ENCODE measurements around the gene FALEC. TPM values are rescaled to one million over a fixed set of nuclear protein-coding genes. Genes with fewer than 3 reads are reported as not detected.
A peak's percentile ranks its signal among the peaks of the same experiment; 100 is the strongest.
"Not testable (repeated sequence)": the region's sequence is repeated elsewhere in the genome, so short reads cannot be mapped to it uniquely, and the experiment has no call there.

Gene FALEC
- total RNA-seq, 1 donor from 2014 or later: not detected

GRCh38 chr1:150572918-150573647, 57.5 kb downstream of the FALEC start:
- peaks cover 87% of the 10 kb centered on the region for H3K36me3 Mint-ChIP-seq (ENCODE audit: low read depth)
- no peaks in the 10 kb centered on the region for H3K27me3 Mint-ChIP-seq
- H3K9me3 Mint-ChIP-seq: no peaks in the 10 kb centered on the region
- H3K4me3 Mint-ChIP-seq: peak overlapping the region; percentile 94
- intact Hi-C loops (cut with micrococcal nuclease): no loop called here
- H3K4me1 Mint-ChIP-seq: peaks cover 53% of the 10 kb centered on the region
- peak overlapping the region; percentile 93 for H3K27ac Mint-ChIP-seq
- peak; percentile 75 for DNase-seq

- Mint-ChIP-seq H3K27ac (peak overlapping the region; percentile 93), H3K4me1 (peaks cover 50% of the 10 kb centered on the region), H3K36me3 (ENCODE audit: low read depth) (peaks cover 91% of the 10 kb centered on the region), H3K4me3 (peak overlapping the region; percentile 94)
- H3K9me3 Mint-ChIP-seq; H3K27me3 Mint-ChIP-seq; intact Hi-C loops (cut with micrococcal nuclease): not testable (repeated sequence)
- peak; percentile 75 for DNase-seq
Measured at GRCh38 chr1:150573648-150574071, 58.1 kb downstream of the FALEC start.

- Mint-ChIP-seq H3K9me3 (no peaks in the 10 kb centered on the region), H3K4me3 (peak overlapping the region; percentile 94), H3K27ac (peak overlapping the region; percentile 94), H3K4me1 (peaks cover 43% of the 10 kb centered on the region), H3K27me3 (no peaks in the 10 kb centered on the region), H3K36me3 (ENCODE audit: low read depth) (peaks cover 92% of the 10 kb centered on the region)
- DNase-seq: peak; percentile 73
- intact Hi-C loops (cut with micrococcal nuclease): loop anchor here (5.0 kb wide), 1 partner anchor 123 kb away; the partner anchor contains the start of gene GOLPH3L
Measured at GRCh38 chr1:150574260-150575071, 58.9 kb downstream of the FALEC start.

- Mint-ChIP-seq H3K27ac (peak overlapping the region; percentile 94), H3K9me3 (no peaks in the 10 kb centered on the region), H3K36me3 (ENCODE audit: low read depth) (peaks cover 86% of the 10 kb centered on the region), H3K27me3 (no peaks in the 10 kb centered on the region), H3K4me3 (peak overlapping the region; percentile 94), H3K4me1 (peaks cover 38% of the 10 kb centered on the region)
- intact Hi-C loops (cut with micrococcal nuclease): loop anchor here (5.0 kb wide), 1 partner anchor 122 kb away; the partner anchor contains the start of gene GOLPH3L
- peak; percentile 55 for DNase-seq
Measured at GRCh38 chr1:150575072-150575489, 59.5 kb downstream of the FALEC start.

GRCh38 chr1:150575518-150576366, 60.2 kb downstream of the FALEC start:
- Mint-ChIP-seq H3K4me3 (peak overlapping the region; percentile 94), H3K36me3 (ENCODE audit: low read depth) (peaks cover 82% of the 10 kb centered on the region), H3K27ac (peak overlapping the region; percentile 94), H3K27me3 (no peaks in the 10 kb centered on the region), H3K9me3 (no peaks in the 10 kb centered on the region), H3K4me1 (peaks cover 38% of the 10 kb centered on the region)
- DNase-seq: peak; percentile 73
- intact Hi-C loops (cut with micrococcal nuclease): loop anchor here (5.0 kb wide), 1 partner anchor 122 kb away; the partner anchor contains the start of gene GOLPH3L

GRCh38 chr1:150576367-150576711, 60.8 kb downstream of the FALEC start:
- H3K4me3 Mint-ChIP-seq: peak overlapping the region; percentile 94
- peaks cover 76% of the 10 kb centered on the region for H3K36me3 Mint-ChIP-seq (ENCODE audit: low read depth)
- DNase-seq: no peak
- intact Hi-C loops (cut with micrococcal nuclease): loop anchor here (5.0 kb wide), 1 partner anchor 121 kb away; the partner anchor contains the start of gene GOLPH3L
- peaks cover 36% of the 10 kb centered on the region for H3K4me1 Mint-ChIP-seq
- no peaks in the 10 kb centered on the region for H3K27me3 Mint-ChIP-seq
- H3K27ac Mint-ChIP-seq: peak overlapping the region; percentile 94
- H3K9me3 Mint-ChIP-seq: no peaks in the 10 kb centered on the region

- peaks cover 36% of the 10 kb centered on the region for H3K4me1 Mint-ChIP-seq
Measured at GRCh38 chr1:150576794-150577556, 61.4 kb downstream of the FALEC start.

GRCh38 chr1:150577557-150578271, 62.2 kb downstream of the FALEC start:
- H3K4me3 Mint-ChIP-seq: peak overlapping the region; percentile 94
- peaks cover 65% of the 10 kb centered on the region for H3K36me3 Mint-ChIP-seq (ENCODE audit: low read depth)
- H3K9me3 Mint-ChIP-seq: no peaks in the 10 kb centered on the region
- peaks cover 36% of the 10 kb centered on the region for H3K4me1 Mint-ChIP-seq
- no peaks in the 10 kb centered on the region for H3K27me3 Mint-ChIP-seq
- peak; percentile 81 for DNase-seq
- H3K27ac Mint-ChIP-seq: peak overlapping the region; percentile 91
- intact Hi-C loops (cut with micrococcal nuclease): loop anchor here (1.0 to 5.0 kb wide), 5 partner anchors 9 to 120 kb away; partner anchors contain the start of genes ENSA and GOLPH3L

More at GRCh38 chr1:150576794-150577556, 61.4 kb downstream of the FALEC start:
- peak; percentile 76 for DNase-seq
- H3K27ac Mint-ChIP-seq: peak overlapping the region; percentile 91
- H3K36me3 Mint-ChIP-seq (ENCODE audit: low read depth): peaks cover 72% of the 10 kb centered on the region
- intact Hi-C loops (cut with micrococcal nuclease): loop anchor here (5.0 kb wide), 1 partner anchor 120 kb away; the partner anchor contains the start of gene GOLPH3L
- H3K9me3 Mint-ChIP-seq: no peaks in the 10 kb centered on the region
- no peaks in the 10 kb centered on the region for H3K27me3 Mint-ChIP-seq
- H3K4me3 Mint-ChIP-seq: peak overlapping the region; percentile 94

GRCh38 chr1:150578272-150579109, 62.9 kb downstream of the FALEC start:
- Mint-ChIP-seq H3K4me3 (peak overlapping the region; percentile 94), H3K9me3 (no peaks in the 10 kb centered on the region), H3K27me3 (no peaks in the 10 kb centered on the region), H3K27ac (peak overlapping the region; percentile 91), H3K36me3 (ENCODE audit: low read depth) (peaks cover 57% of the 10 kb centered on the region), H3K4me1 (peaks cover 31% of the 10 kb centered on the region)
- intact Hi-C loops (cut with micrococcal nuclease): loop anchor here (1.0 to 5.0 kb wide), 6 partner anchors 10 to 119 kb away; partner anchors contain the start of genes ENSA and GOLPH3L
- DNase-seq: peak; percentile 87

GRCh38 chr1:150579110-150579944, 63.8 kb downstream of the FALEC start, which contains the start of gene MCL1:
Gene MCL1 (minus strand): TSS chr1:150579610. CDS start chr1:150579530, 80 bp downstream.
- peak; percentile 98 for DNase-seq
- intact Hi-C loops (cut with micrococcal nuclease): loop anchor here (1.0 to 5.0 kb wide), 4 partner anchors 32 to 118 kb away; partner anchors contain the start of genes ENSA and GOLPH3L
- H3K36me3 Mint-ChIP-seq (ENCODE audit: low read depth): peaks cover 52% of the 10 kb centered on the region

More at GRCh38 chr1:150579110-150579944, 63.8 kb downstream of the FALEC start, which contains the start of gene MCL1:
- Mint-ChIP-seq H3K27me3 (no peaks in the 10 kb centered on the region), H3K9me3 (no peaks in the 10 kb centered on the region), H3K4me1 (peaks cover 26% of the 10 kb centered on the region), H3K4me3 (peak within 1 kb of the TSS; percentile 94), H3K27ac (peak within 1 kb of the TSS; percentile 93)
